Sigmoid colon (tissue), 7 donors: ENCODE measurements around the gene GPC5. TPM values are rescaled to one million over a fixed set of nuclear protein-coding genes. Genes with fewer than 3 reads are reported as not detected.

Experiments
- DNase-seq: peaks from one replicate; pipeline ENCODE4 v3.0.0-alpha.2; 2019
- H3K27ac ChIP-seq, 4 donors: fragments of 200-600 bp; sonication (generic); one replicate each; pipeline ENCODE4 v1.5.1; 2016 to 2019; ENCODE audit warnings: mild to moderate bottlenecking in 1 of 4
- H3K27me3 ChIP-seq, 3 donors: fragments of 200-600 bp; sonication (generic); one replicate each; pipeline ENCODE4 v1.5.1; 2019; ENCODE audit warnings: mild to moderate bottlenecking in 1 of 3
- H3K36me3 ChIP-seq, 4 donors: fragments of 200-600 bp; sonication (generic); one replicate each; pipeline ENCODE4 v1.5.1; 2016 to 2019
- H3K4me1 ChIP-seq, 4 donors: fragments of 200-600 bp; sonication (generic); one replicate each; pipeline ENCODE4 v1.5.1; 2017 to 2019
- H3K4me3 ChIP-seq, 4 donors: fragments of 200-600 bp; sonication (generic); one replicate each; pipeline ENCODE4 v1.5.1; 2017 to 2019; ENCODE audit warnings: mild to moderate bottlenecking in 2 of 4, moderate library complexity in 1 of 4
- H3K9me3 ChIP-seq, 4 donors: fragments of 200-600 bp in 3 of 4; sonication (generic) in 3 of 4; one replicate each; pipeline versions ENCODE4 v1.5.1 to v1.6.1; 2013 to 2019
- CTCF ChIP-seq, 4 experiments: fragments of 450-650 bp in 3 of 4; fragments of 200-600 bp in 1 of 4; IDR thresholded peaks; one replicate each; pipeline ENCODE4 v1.5.1; 2016 to 2019; ENCODE audit warnings: antibody characterized with exemption in 4 of 4, mild to moderate bottlenecking in 3 of 4, moderate library complexity in 2 of 4
- EP300 ChIP-seq, 4 donors: sonication (generic); formaldehyde crosslinking; IDR thresholded peaks; one replicate each; pipeline ENCODE4 v1.6.1; 2017; ENCODE audit warnings: antibody characterized with exemption in 4 of 4
- POLR2A ChIP-seq, 2 donors: fragments of 450-650 bp; IDR thresholded peaks; one replicate each; pipeline ENCODE4 v1.6.1; 2016; ENCODE audit warnings: antibody characterized with exemption in 2 of 2, mild to moderate bottlenecking in 2 of 2, moderate library complexity in 2 of 2
- POLR2AphosphoS5 ChIP-seq, 4 donors: sonication (generic); formaldehyde crosslinking; IDR thresholded peaks; one replicate each; pipeline ENCODE4 v1.6.1; 2017; ENCODE audit warnings: antibody characterized with exemption in 4 of 4
- WGBS, 2 donors: extraction: QIAGEN DNeasy Blood & Tissue Kit; methylation state at CpG; one replicate each; pipeline ENCODE4 v1.1.7; 2013; 5-methylcytosine and 5-hydroxymethylcytosine counted together
- intact Hi-C: fragments of 100-400 bp; cut with DNase I; formaldehyde crosslinking; loops from one replicate; pipeline ENCODE4 v1.15.1; 2023
- polyA plus RNA-seq, 3 donors: library from polyadenylated mRNA; stranded (reverse); fragments of 200-250 nt; gene quantifications; one replicate each; pipeline ENCODE4 v1.2.3, GENCODE V29; 2013
- total RNA-seq, 4 donors: library from RNA; depleted of rRNA; stranded (reverse); fragments of >200 nt; gene quantifications; one replicate each; pipeline ENCODE4 v1.1.0, GENCODE V29; 2016
- donor health status: healthy with polysubstance abuse.
- donor health status: Bipolar disorder and iron deficiency.
- donor health status: healthy.

GPC5 gene
- total RNA-seq (1 to 10 TPM; 1.5 to 3.9 (median 2.9) TPM), polyA plus RNA-seq (under 1 TPM in 1 of 3 donors, not detected in 2; 0.39 TPM)

- no peaks in the 10 kb centered on the region for H3K36me3 ChIP-seq
- DNase-seq, result peak; percentile 76
- H3K4me3 ChIP-seq, result peak within 1 kb of the TSS; percentile 17 to 59 (median 52)
- 1% methylated on average over 76 of the region's 76 CpGs for WGBS, 2 donors
- intact Hi-C loops, result loop anchor here (2.0 kb wide), 1 partner anchor 50 kb away; no protein-coding TSS in a partner anchor
- TF ChIP-seq POLR2A (IDR thresholded peaks at IDR 0.05) (no peak), EP300 (IDR thresholded peaks at IDR 0.05) (no peak), POLR2AphosphoS5 (IDR thresholded peaks at IDR 0.05) (no peak), CTCF (IDR thresholded peaks at IDR 0.05) (no peak)
- peaks cover 0 to 15% (median 14%) of the 10 kb centered on the region in 4 donors for H3K4me1 ChIP-seq
- H3K27me3 ChIP-seq, result peaks cover 0 to 52% (median 14%) of the 10 kb centered on the region in 3 donors
- no peaks in the 10 kb centered on the region for H3K9me3 ChIP-seq
- H3K27ac ChIP-seq, result no peak within 1 kb of the TSS
These were observed at the start of gene GPC5 for GRCh38 chr13:91398413-91399188. TSS of gene GPC5 (plus strand) at chr13:91398621.

GRCh38 chr13:91348906-91349435 is 49.5 kb upstream of the GPC5 start:
- Histone ChIP-seq H3K9me3 (no peaks in the 10 kb centered on the region), H3K4me3 (peak overlapping the region; percentile 52 to 94 (median 92)), H3K36me3 (peaks cover 0 to 36% (median 8%) of the 10 kb centered on the region in 4 donors), H3K27me3 (no peaks in the 10 kb centered on the region), H3K27ac (peak overlapping the region; percentile 89 to 96 (median 94)), H3K4me1 (peaks cover 0 to 29% (median 23%) of the 10 kb centered on the region in 4 donors)
- DNase-seq, result peak; percentile 92
- WGBS, 2 donors, result 1% methylated on average over 46 of the region's 46 CpGs
- TF ChIP-seq POLR2A (IDR thresholded peaks at IDR 0.05) (no peak), CTCF (IDR thresholded peaks at IDR 0.05) (peak; percentile 71 to 95 (median 79)), POLR2AphosphoS5 (IDR thresholded peaks at IDR 0.05) (peak in 1 of 4 donors; percentile 24)
- intact Hi-C loops, result loop anchor here (1.0 to 2.0 kb wide), 2 partner anchors 36 to 50 kb away; partner anchors contain the start of gene GPC5

GRCh38 chr13:91349992-91350911 is 48.2 kb upstream of the GPC5 start:
- WGBS, 2 donors, result 22 to 43% methylated on average over 5 of the region's 5 CpGs
- Histone ChIP-seq H3K27me3 (no peaks in the 10 kb centered on the region), H3K4me1 (peaks cover 0 to 37% (median 23%) of the 10 kb centered on the region in 4 donors), H3K27ac (no peak overlapping the region), H3K36me3 (peaks cover 0 to 49% (median 8%) of the 10 kb centered on the region in 4 donors), H3K4me3 (no peak overlapping the region), H3K9me3 (no peaks in the 10 kb centered on the region)
- no peak for DNase-seq
- no peak for TF ChIP-seq POLR2A (IDR thresholded peaks at IDR 0.05)
- no peak for TF ChIP-seq CTCF (IDR thresholded peaks at IDR 0.05)
- no peak for TF ChIP-seq POLR2AphosphoS5 (IDR thresholded peaks at IDR 0.05)
- intact Hi-C loops, result loop anchor here (1.0 to 2.0 kb wide), 2 partner anchors 37 to 49 kb away; partner anchors contain the start of gene GPC5

- no peak overlapping the region for H3K4me3 ChIP-seq
- no peaks in the 10 kb centered on the region for H3K27me3 ChIP-seq
- TF ChIP-seq POLR2AphosphoS5 (IDR thresholded peaks at IDR 0.05), result no peak
- TF ChIP-seq CTCF (IDR thresholded peaks at IDR 0.05), result no peak
- no peak for TF ChIP-seq POLR2A (IDR thresholded peaks at IDR 0.05)
- TF ChIP-seq EP300 (IDR thresholded peaks at IDR 0.05), result no peak
- no peak for DNase-seq
- intact Hi-C loops, result no loop called here
- peaks cover 0 to 54% (median 8%) of the 10 kb centered on the region in 4 donors for H3K36me3 ChIP-seq
- WGBS, 2 donors, result 83% methylated on average over 5 of the region's 5 CpGs
- H3K4me1 ChIP-seq, result peaks cover 0 to 37% (median 23%) of the 10 kb centered on the region in 4 donors
- H3K9me3 ChIP-seq, result no peaks in the 10 kb centered on the region
- H3K27ac ChIP-seq, result no peak overlapping the region
These were observed 47.3 kb upstream of the GPC5 start for GRCh38 chr13:91351123-91351522.
